ENCODE results near the gene C22orf23.
"Not testable (repeated sequence)": the region's sequence is repeated elsewhere in the genome, so short reads cannot be mapped to it uniquely, and the experiment has no call there.

The C22orf23 gene

DNA sequence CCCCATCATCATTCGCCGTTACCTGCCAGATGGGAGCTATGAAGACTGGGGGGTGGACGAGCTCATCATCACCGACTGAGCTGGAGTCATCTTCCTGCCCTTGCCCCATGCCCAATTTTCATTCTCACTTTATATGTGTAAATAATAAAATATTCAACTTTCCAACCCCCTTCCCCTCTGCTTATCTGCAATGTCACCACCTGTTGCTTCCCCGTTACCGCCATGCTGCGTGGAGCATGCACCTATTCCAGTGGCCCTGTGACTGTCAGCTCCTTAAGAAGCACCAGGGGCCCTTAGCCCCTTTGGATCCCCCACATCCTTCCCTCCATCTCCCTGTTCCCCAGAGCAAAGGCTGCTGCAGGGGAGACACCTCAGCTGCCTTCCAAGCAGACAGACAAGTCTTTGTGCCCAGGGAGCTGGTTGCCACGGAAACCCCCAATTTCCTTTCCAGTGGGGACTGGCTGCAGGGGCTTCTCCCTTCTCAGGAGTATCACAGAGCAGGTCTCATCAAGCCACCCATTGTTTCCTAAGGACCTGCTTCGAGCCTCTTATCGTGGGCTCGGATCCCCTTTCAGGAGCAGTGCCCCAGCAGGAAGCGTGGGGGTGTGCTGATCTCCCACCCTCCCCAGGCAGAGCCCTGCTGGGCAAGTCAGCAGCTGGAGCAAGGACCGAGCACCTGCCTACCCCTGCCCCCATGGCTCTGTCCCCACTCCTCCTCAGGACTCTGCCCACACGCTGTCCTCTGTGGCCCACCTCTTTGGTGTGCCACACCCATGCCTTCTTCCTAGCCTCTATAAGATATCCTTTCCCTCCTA is 14.4 kb upstream of the C22orf23 start:
- TF ChIP-seq, protein P1, sequence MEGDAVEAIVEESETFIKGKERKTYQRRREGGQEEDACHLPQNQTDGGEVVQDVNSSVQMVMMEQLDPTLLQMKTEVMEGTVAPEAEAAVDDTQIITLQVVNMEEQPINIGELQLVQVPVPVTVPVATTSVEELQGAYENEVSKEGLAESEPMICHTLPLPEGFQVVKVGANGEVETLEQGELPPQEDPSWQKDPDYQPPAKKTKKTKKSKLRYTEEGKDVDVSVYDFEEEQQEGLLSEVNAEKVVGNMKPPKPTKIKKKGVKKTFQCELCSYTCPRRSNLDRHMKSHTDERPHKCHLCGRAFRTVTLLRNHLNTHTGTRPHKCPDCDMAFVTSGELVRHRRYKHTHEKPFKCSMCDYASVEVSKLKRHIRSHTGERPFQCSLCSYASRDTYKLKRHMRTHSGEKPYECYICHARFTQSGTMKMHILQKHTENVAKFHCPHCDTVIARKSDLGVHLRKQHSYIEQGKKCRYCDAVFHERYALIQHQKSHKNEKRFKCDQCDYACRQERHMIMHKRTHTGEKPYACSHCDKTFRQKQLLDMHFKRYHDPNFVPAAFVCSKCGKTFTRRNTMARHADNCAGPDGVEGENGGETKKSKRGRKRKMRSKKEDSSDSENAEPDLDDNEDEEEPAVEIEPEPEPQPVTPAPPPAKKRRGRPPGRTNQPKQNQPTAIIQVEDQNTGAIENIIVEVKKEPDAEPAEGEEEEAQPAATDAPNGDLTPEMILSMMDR (IDR thresholded peaks at IDR 0.05; ENCODE audit: low read depth, low read length, missing control alignments): no peak
- DNase-seq (ENCODE audit: extremely low read depth, low read depth): no peak
- no peak overlapping the region for H3K4me3 ChIP-seq (replicated peaks; ENCODE audit: low read depth, low read length)

DNA sequence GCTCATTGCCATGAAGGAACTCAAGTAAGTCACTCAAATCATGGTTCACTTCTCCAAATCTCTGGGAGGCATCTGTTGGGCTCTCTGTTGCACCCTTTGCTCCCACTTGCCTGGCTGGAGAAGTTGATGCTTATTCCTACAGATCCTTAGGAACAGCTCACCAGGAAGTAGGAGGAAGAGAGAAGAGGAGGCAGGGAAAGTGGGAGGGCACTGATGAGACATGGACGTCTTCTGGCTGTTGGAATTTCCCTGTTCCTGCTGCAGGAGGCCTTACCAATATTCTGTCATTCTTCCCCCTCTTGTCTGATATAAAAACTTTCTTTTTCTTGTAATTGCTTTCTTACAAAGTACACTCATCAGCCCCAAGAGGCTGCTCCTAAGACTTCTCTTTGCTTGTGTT is 13.7 kb upstream of the C22orf23 start:
- no peak for DNase-seq (ENCODE audit: extremely low read depth, low read depth)
- H3K4me3 ChIP-seq (replicated peaks; ENCODE audit: low read depth, low read length): no peak overlapping the region
- TF ChIP-seq, protein P1 (IDR thresholded peaks at IDR 0.05; ENCODE audit: low read depth, low read length, missing control alignments): no peak

DNA sequence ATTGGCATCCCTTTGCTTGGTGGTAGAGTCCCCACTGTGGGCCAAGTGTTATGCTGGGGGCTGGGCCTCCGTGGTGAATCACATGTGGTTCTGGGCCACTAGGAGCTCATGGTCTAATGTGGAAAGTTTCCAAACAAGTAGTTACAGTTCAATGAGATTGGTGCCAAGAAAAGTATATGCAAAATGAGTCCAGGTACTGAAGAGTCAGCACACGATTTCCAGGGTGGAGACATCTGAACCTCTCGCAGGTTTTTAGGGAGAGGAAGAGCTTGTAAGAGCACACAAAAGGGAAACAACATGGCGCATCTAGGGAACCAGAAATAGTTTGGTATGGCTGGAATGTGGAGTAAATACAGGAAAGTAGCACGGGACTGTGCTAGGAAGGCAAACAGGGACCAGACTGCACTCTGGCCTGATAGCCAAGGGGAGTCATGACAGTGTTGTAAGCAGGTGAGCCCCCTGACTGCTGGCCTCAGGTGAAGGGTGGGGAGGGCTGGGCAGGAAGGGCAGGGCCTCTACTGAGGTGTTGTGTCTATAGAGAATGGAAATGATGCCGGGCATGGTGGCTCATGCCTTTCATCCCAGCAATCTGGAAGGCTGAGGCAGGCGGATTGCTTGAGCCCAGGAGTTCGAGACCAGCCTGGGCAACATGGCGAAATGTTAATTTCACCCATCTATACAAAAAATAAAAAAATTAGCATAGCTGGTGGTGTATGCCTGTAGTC is 12.7 kb upstream of the C22orf23 start:
- TF ChIP-seq, protein P1 (IDR thresholded peaks at IDR 0.05; ENCODE audit: low read depth, low read length, missing control alignments): no peak
- no peak overlapping the region for H3K4me3 ChIP-seq (replicated peaks; ENCODE audit: low read depth, low read length)
- DNase-seq (ENCODE audit: extremely low read depth, low read depth): no peak

DNA sequence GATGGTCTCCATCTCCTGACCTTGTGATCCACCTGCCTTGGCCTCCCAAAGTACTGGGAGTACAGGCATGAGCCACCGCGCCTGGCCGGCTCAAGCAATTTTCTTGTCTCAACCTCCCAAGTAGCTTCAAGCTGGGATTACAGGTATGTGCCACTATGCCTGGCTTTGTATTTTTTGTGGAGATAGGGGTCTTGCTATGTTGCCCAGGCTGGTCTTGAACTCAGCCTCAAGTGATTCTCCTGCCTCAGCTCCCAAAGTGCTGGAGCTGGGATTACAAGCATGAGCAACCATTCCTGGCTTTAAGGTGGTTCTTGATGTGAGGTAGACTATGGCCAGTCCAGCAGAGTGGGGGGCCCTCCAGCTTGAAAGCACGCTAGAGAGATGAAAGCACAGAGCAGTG is 7.7 kb upstream of the C22orf23 start:
- no peak for DNase-seq (ENCODE audit: extremely low read depth, low read depth)
- TF ChIP-seq, protein P1 (IDR thresholded peaks at IDR 0.05; ENCODE audit: low read depth, low read length, missing control alignments): no peak
- no peak overlapping the region for H3K4me3 ChIP-seq (replicated peaks; ENCODE audit: low read depth, low read length)

DNA sequence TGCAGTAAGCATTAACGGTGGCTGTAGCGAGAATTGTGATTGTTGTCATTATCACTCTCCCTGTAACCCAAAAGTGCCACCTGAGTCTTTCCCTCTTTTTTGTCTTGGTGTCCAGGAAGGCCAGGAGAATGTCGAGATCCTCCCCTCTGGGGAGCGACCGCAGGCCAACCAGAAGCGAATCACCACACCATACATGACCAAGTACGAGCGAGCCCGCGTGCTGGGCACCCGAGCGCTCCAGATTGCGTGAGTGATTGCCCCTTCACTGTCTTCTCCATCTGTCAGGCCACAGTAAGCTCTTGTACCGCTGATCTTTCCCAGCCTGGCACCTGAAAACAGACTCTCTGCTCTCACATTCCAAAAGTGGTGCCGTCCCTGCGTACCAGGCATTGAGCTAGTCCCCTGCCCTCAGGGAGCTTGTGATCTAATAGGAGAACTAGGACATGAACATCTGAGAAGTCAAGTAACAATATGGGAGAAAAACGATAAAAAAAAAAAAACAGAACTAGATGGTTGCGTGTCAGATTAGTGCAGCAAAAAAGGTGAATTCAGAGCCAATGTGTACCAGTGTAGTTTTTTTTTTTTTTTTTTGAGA is 5.9 kb upstream of the C22orf23 start:
- TF ChIP-seq, protein P1 (IDR thresholded peaks at IDR 0.05; ENCODE audit: low read depth, low read length, missing control alignments): no peak
- no peak overlapping the region for H3K4me3 ChIP-seq (replicated peaks; ENCODE audit: low read depth, low read length)
- DNase-seq (ENCODE audit: extremely low read depth, low read depth): no peak

DNA sequence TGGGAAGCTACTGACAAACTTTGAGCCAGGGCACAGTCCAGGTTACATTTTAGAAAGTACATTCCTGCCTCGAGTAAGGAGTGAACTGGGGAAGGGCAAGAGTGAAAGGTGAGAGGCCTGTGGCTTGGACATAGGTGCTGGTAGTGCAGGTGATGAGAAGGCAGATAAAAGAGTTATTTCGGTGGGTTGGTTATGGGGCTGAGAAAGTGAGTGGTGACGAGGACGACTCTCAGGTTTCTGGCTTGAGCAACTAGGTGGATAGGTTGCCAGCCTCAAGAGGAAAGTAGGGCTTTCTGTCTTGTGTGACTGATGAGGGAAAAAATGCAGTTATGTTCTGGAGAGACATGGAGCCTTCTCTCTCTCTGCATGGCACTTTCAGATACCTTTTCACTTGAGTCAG is 3.8 kb upstream of the C22orf23 start:
- TF ChIP-seq, protein P1 (IDR thresholded peaks at IDR 0.05; ENCODE audit: low read depth, low read length, missing control alignments): no peak

DNA sequence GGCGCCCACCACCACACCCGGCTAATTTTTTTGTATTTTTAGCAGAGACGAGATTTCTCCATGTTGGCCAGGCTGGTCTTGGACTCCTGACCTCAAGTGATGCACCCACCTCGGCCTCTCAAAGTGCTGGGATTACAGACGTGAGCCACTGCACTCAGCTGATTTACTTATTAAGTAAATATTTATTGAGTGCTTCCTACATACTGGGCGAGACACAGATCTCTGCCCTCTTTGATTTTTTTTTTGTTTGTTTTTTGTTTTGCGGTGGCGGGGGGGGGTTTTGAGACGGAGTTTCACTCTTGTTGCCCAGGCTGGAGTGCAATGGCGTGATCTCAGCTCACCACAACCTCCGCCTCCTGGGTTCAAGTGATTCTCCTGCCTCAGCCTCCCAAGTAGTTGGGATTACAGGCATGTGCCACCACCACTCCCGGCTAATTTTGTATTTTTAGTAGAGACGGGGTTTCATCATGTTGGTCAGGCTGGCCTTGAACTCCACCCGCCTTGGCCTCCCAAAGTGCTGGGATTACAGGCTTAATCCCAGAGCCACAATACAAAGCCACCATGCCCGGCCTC is 2.5 kb upstream of the C22orf23 start:
- DNase-seq (ENCODE audit: extremely low read depth, low read depth); H3K4me3 ChIP-seq (replicated peaks; ENCODE audit: low read depth, low read length): not testable (repeated sequence)

More for the DNA sequence above, 3.8 kb upstream of the C22orf23 start:
- no peak overlapping the region for H3K4me3 ChIP-seq (replicated peaks; ENCODE audit: low read depth, low read length)
- no peak for DNase-seq (ENCODE audit: extremely low read depth, low read depth)
